GM18873 (cell line): ENCODE results near the gene CLDN6.

Source experiments
- ATAC-seq: cut with Tn5 transposase; IDR thresholded peaks from one replicate; pipeline ENCODE4 v1.9.1; 2021; ENCODE audit warnings: mild to moderate bottlenecking, moderate library complexity, moderate number of reproducible peaks; ENCODE audit not compliant: unreplicated experiment, low FRiP score

CLDN6 gene

GRCh38 chr16:2974319-2975056 lies 43.5 kb downstream of the CLDN6 start:
- no peak for ATAC-seq

GRCh38 chr16:2973605-2974318 lies 44.2 kb downstream of the CLDN6 start:
- no peak for ATAC-seq

GRCh38 chr16:2973093-2973492 lies 44.9 kb downstream of the CLDN6 start:
- ATAC-seq: no peak

GRCh38 chr16:2971985-2972784 lies 45.8 kb downstream of the CLDN6 start:
- ATAC-seq: no peak

DNA sequence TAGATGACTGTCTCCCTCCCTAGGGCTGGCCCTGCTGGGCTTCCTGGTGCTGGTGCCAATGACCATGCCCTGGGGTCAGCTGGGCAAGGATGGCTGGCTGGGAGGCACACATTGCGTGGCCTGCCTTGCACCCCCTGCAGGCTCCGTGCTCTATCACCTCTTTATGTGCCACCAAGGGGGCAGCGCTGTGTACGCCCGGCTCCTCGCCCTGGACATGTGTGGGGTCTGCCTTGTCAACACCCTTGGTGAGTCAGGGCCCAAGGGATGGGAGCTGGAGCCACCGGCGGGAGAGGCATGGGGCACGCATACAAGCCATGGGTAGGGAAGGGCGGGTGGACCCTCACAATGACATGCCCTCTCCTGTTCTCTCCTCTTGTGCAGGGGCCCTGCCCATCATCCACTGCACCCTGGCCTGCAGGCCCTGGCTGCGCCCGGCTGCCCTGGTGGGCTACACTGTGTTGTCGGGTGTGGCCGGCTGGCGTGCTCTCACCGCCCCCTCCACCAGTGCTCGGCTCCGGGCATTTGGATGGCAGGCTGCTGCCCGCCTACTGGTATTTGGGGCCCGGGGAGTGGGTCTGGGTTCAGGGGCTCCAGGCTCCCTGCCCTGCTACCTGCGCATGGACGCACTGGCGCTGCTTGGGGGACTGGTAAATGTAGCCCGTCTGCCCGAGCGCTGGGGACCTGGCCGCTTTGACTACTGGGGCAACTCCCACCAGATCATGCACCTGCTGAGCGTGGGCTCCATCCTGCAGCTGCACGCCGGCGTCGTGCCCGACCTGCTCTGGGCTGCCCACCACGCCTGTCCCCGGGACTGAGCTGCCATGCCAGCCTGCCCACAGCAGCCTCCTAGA lies 46.6 kb downstream of the CLDN6 start:
- ATAC-seq: no peak

DNA sequence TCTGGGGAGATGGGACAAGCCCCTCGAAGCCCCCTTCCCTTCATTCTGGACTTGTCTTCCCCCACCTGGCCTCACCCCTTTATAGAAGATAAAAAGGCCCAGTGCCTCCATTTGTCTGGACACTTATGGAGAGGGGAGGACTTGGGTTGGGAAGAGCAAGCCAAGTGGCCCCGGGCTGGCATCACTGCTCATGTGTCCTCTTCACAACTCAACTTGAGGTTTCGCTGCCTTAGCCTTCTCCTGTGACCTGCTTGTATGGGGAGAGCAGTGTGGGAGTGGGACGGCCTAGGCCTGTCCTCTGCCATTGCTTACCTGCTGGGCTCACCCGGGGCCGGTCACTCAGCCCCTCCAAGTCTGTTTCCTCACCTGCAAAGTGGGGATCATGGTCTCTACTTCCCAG lies 47.4 kb downstream of the CLDN6 start:
- ATAC-seq: no peak

DNA sequence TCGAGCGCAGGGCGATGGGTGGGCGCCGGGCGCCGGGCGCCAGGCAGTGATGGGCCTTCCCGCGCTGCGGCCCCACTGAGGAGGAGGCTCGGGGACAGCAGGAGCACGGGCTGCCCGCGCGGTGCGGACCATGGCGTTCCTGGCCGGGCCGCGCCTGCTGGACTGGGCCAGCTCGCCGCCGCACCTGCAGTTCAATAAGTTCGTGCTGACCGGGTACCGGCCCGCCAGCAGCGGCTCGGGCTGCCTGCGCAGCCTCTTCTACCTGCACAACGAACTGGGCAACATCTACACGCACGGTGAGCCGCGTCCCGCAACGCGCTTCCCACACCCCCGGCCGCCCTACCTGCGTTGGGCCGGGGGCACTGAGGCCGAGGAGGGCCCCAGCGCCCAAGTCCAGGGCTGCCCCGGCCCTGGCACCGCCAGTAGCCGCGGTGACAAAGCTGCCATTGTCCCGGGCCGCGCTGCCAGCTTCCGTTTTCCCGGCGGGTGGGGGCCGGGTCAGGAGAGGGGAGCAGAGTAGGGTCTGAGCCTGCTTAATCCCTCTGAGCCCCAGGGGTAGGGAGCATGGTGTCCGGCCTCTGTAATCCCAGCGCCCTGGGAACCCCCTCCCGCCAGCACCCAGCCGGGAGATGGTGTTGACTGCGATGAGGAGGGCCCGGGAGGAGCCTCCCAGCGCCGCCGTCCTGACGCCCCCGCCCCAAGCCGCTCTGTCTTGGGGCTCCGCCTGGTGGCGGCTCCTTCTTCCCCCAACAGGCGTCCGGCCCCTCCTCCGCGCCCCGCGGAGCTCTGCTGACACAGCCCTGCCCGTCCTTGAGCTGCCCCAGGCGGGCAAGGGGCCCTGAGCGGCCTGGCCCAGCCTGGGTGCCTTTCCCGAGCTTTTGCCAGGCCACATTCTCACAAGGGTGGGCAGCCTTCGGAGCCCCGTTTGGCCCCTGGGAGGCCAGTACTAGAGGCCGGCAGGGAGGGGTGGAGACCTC lies 48.1 kb downstream of the CLDN6 start:
- ATAC-seq: peak; percentile 4

GRCh38 chr16:2968738-2969544 lies 49.0 kb downstream of the CLDN6 start, which contains the start of gene PAQR4:
Gene PAQR4, plus strand, starts transcription at chr16:2969348. Its CDS starts 327 bp downstream, at chr16:2969675.
- peak; percentile 57 for ATAC-seq

GRCh38 chr16:2968368-2968737 lies 49.6 kb downstream of the CLDN6 start:
- ATAC-seq: peak; percentile 1

DNA sequence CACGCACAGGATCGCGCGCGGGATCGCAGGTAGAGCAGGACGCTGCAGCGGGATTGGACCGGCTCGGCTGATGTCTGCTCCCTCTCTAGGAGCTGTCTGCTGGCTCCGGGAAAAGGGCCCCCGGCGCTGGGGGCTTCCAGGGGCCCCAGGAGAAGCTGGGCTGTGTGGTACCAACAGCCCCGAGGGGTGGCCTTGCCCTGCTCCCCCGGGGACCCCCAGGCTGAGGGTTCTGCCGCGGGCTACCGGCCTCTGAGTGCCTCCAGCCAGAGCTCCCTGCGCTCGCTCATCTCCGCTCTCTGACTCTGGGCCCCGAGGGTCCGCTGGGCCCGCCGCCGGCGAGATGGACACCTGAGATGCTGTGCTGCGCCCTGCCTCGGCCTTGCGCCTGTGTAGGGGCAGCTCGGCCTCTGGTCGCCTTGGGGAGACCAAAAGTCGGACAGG lies 50.2 kb downstream of the CLDN6 start:
- ATAC-seq: no peak

GRCh38 chr16:2967211-2967631 lies 50.8 kb downstream of the CLDN6 start:
- ATAC-seq: no peak

GRCh38 chr16:2966808-2967191 lies 51.2 kb downstream of the CLDN6 start:
- ATAC-seq: no peak

DNA sequence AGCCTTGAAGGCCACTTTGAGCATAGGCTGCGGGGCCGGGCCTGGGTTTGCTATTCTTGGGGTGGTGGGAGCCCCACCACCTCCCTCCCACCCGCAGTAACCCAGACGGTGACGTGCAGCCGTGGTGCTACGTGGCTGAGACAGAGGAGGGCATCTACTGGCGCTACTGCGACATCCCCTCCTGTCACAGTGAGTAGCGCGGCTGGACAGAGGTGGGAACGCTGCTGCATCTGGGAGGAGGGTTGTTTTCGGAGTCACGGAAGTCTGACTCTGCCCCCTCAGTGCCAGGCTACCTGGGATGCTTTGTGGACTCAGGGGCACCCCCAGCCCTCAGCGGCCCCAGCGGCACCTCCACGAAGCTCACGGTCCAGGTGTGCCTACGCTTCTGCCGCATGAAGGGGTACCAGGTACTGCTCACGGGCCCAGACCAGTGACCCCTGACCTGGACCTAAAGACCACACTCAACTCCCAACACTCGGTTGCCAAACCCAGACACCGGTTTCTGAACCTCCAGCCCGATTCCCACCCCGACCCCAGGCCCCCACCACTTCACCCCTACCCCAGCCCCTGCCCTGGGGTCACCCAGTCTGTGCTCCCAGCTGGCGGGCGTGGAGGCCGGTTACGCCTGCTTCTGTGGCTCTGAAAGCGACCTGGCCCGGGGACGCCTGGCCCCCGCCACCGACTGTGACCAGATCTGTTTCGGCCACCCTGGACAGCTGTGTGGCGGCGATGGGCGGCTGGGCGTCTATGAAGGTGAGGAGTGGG lies 51.8 kb downstream of the CLDN6 start:
- no peak for ATAC-seq
